MCF 10A (cell line): ENCODE measurements around the gene MINDY1. TPM values are rescaled to one million over a fixed set of nuclear protein-coding genes. Genes with fewer than 3 reads are reported as not detected.

Source experiments
- BruUV-seq: library from RNA; stranded (reverse); fragments of 400-500 nt; replicated peaks from 2 replicates; lab custom pipeline; 2021; lab: Mats Ljungman, UMichigan
- CTCF ChIA-PET: fragments of 300-600 bp; sonication (Branson Sonifier 250); formaldehyde crosslinking; extraction: SDS; loops from one replicate; lab custom pipeline; 2021; ENCODE audit warnings: antibody characterized with exemption, inconsistent platforms; lab: Yijun Ruan, JAX
- POLR2A ChIA-PET: fragments of 300-600, 350-650 bp; sonication (Branson Sonifier 250); formaldehyde crosslinking; extraction: SDS; loops from one replicate; lab custom pipeline; 2020; ENCODE audit warnings: antibody characterized with exemption, inconsistent platforms; lab: Yijun Ruan, JAX
- DNase-seq: peaks from one replicate; pipeline ENCODE4 v3.0.0-alpha.2; 2018; ENCODE audit not compliant: unreplicated experiment
- H3K27ac Mint-ChIP-seq: one replicate; pipeline ENCODE4 v1.8.0; 2022; ENCODE audit warnings: mild to moderate bottlenecking, low read depth, mixed read lengths; ENCODE audit not compliant: unreplicated experiment
- H3K27me3 Mint-ChIP-seq: one replicate; pipeline ENCODE4 v1.8.0; 2022; ENCODE audit warnings: mixed read lengths; ENCODE audit not compliant: insufficient read depth, unreplicated experiment
- H3K36me3 Mint-ChIP-seq: one replicate; pipeline ENCODE4 v1.8.0; 2022; ENCODE audit warnings: mild to moderate bottlenecking, moderate library complexity, mixed read lengths; ENCODE audit not compliant: insufficient read depth, unreplicated experiment
- H3K4me1 Mint-ChIP-seq: one replicate; pipeline ENCODE4 v1.8.0; 2022; ENCODE audit warnings: mixed read lengths; ENCODE audit not compliant: insufficient read depth, unreplicated experiment
- H3K4me3 Mint-ChIP-seq: one replicate; pipeline ENCODE4 v1.8.0; 2022; ENCODE audit warnings: mild to moderate bottlenecking, moderate library complexity, mixed read lengths; ENCODE audit not compliant: unreplicated experiment
- H3K9me3 Mint-ChIP-seq: one replicate; pipeline ENCODE4 v1.8.0; 2022; ENCODE audit warnings: mixed read lengths; ENCODE audit not compliant: unreplicated experiment
- intact Hi-C: fragments of 100-400 bp; cut with micrococcal nuclease; formaldehyde crosslinking; loops from 2 replicates; pipeline ENCODE4 v1.14.1; 2022
- total RNA-seq: library from RNA; stranded (reverse); gene quantifications from 2 replicates; pipeline ENCODE4 v1.2.3, GENCODE V29; 2022
- TF ChIP-seq, protein P1 (sequence below): fragments of 200-600 bp; IDR thresholded peaks from one replicate; pipeline ENCODE4 v1.8.0; 2022; ENCODE audit warnings: antibody characterized with exemption, mild to moderate bottlenecking; ENCODE audit not compliant: unreplicated experiment

The MINDY1 gene
- total RNA-seq, 1 experiment from 2014 or later, result 8.9 TPM

DNA sequence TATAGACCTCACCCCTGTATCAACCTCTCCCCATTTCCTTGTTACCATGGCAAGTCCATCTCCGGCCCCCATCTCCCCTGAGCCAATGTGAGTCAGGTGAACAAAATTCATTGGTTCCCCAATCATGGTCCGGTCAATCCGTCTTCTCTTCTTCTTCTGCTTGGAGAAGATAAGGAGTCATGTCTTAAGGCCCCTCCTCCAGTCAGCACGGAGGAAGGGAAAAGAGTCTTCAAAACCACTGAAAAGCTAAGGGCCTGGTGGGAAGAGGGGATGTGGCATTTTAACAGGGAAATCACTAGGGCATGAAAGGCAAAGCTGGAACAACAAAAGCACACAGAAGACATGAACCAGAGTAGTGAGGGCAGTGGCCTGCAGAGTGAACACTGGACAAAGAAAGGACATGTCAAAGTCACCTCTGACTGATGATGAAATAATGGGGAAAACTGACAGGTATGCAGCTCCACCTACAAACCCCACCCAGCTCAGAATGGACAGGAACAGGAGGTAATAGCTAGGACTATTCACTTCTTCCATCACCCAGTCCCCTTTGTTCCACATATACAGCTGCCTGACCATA, 48.4 kb upstream of the MINDY1 start:
- Mint-ChIP-seq H3K4me3 (no peak overlapping the region), H3K4me1 (peaks cover 42% of the 10 kb centered on the region), H3K27ac (peak overlapping the region; percentile 92), H3K36me3 (peaks cover 58% of the 10 kb centered on the region), H3K27me3 (no peaks in the 10 kb centered on the region), H3K9me3 (no peaks in the 10 kb centered on the region)
- DNase-seq, result no peak
- BruUV-seq, result no TSS peak
- ChIA-PET CTCF (interaction anchor here (1.1 to 1.6 kb wide), 5 partner anchors 12 to 115 kb away, joined by 3 to 7 read pairs (median 4); no protein-coding TSS in a partner anchor), POLR2A (interaction anchor here (0.6 to 9.4 kb wide), 8 partner anchors 7 to 821 kb away, joined by 3 to 90 read pairs (median 4); partner anchors contain the start of genes BNIPL, C1orf56, GABPB2 and MINDY1)
- intact Hi-C loops, result loop anchor here (5.0 kb wide), 1 partner anchor 48 kb away; the partner anchor contains the start of genes MINDY1 and PRUNE1
- TF ChIP-seq, protein P1, sequence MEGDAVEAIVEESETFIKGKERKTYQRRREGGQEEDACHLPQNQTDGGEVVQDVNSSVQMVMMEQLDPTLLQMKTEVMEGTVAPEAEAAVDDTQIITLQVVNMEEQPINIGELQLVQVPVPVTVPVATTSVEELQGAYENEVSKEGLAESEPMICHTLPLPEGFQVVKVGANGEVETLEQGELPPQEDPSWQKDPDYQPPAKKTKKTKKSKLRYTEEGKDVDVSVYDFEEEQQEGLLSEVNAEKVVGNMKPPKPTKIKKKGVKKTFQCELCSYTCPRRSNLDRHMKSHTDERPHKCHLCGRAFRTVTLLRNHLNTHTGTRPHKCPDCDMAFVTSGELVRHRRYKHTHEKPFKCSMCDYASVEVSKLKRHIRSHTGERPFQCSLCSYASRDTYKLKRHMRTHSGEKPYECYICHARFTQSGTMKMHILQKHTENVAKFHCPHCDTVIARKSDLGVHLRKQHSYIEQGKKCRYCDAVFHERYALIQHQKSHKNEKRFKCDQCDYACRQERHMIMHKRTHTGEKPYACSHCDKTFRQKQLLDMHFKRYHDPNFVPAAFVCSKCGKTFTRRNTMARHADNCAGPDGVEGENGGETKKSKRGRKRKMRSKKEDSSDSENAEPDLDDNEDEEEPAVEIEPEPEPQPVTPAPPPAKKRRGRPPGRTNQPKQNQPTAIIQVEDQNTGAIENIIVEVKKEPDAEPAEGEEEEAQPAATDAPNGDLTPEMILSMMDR, result no peak

- TF ChIP-seq, protein P1, result no peak
- peaks cover 61% of the 10 kb centered on the region for H3K36me3 Mint-ChIP-seq
- CTCF ChIA-PET, result interaction anchor here (0.6 to 1.5 kb wide), 5 partner anchors 8 to 249 kb away, joined by 3 to 5 read pairs (median 3); partner anchors contain the start of gene CDC42SE1
Measured at GRCh38 chr1:151051356-151052009, 44.8 kb upstream of the MINDY1 start.

GRCh38 chr1:151050051-151050688, 43.5 kb upstream of the MINDY1 start:
- DNase-seq, result no peak
- Mint-ChIP-seq H3K4me1 (peaks cover 26% of the 10 kb centered on the region), H3K27ac (no peak overlapping the region), H3K36me3 (peaks cover 55% of the 10 kb centered on the region), H3K4me3 (no peak overlapping the region), H3K27me3 (no peaks in the 10 kb centered on the region), H3K9me3 (no peaks in the 10 kb centered on the region)
- POLR2A ChIA-PET, result interaction anchor here (0.7 to 9.7 kb wide), 5 partner anchors 9 to 624 kb away, joined by 3 to 90 read pairs (median 4); partner anchors contain the start of genes CDC42SE1, MINDY1 and MLLT11
- CTCF ChIA-PET, result interaction anchor here (0.5 to 1.5 kb wide), 10 partner anchors 9 to 1648 kb away, joined by 3 to 7 read pairs (median 4); partner anchors contain the start of genes CDC42SE1 and TNFAIP8L2
- intact Hi-C loops, result no loop called here
- no TSS peak for BruUV-seq
- TF ChIP-seq, protein P1, result no peak

More at GRCh38 chr1:151051356-151052009, 44.8 kb upstream of the MINDY1 start:
- POLR2A ChIA-PET, result interaction anchor here (3.8 to 9.7 kb wide), 2 partner anchors 8 to 45 kb away, joined by 17 to 90 read pairs; partner anchors contain the start of genes CDC42SE1, MINDY1 and MLLT11
- no TSS peak for BruUV-seq
- H3K27ac Mint-ChIP-seq, result no peak overlapping the region
- intact Hi-C loops, result no loop called here
- H3K4me1 Mint-ChIP-seq, result peaks cover 39% of the 10 kb centered on the region
- DNase-seq, result no peak
- H3K9me3 Mint-ChIP-seq, result no peaks in the 10 kb centered on the region
- H3K4me3 Mint-ChIP-seq, result no peak overlapping the region
- H3K27me3 Mint-ChIP-seq, result no peaks in the 10 kb centered on the region
